HG03097 (cell line): Measurements from ENCODE around the gene CORIN.

Experiments used
- ATAC-seq: cut with Tn5 transposase; IDR thresholded peaks from one replicate; pipeline ENCODE4 v1.9.1; 2021; ENCODE audit not compliant: unreplicated experiment, low FRiP score

Gene CORIN, protein sequence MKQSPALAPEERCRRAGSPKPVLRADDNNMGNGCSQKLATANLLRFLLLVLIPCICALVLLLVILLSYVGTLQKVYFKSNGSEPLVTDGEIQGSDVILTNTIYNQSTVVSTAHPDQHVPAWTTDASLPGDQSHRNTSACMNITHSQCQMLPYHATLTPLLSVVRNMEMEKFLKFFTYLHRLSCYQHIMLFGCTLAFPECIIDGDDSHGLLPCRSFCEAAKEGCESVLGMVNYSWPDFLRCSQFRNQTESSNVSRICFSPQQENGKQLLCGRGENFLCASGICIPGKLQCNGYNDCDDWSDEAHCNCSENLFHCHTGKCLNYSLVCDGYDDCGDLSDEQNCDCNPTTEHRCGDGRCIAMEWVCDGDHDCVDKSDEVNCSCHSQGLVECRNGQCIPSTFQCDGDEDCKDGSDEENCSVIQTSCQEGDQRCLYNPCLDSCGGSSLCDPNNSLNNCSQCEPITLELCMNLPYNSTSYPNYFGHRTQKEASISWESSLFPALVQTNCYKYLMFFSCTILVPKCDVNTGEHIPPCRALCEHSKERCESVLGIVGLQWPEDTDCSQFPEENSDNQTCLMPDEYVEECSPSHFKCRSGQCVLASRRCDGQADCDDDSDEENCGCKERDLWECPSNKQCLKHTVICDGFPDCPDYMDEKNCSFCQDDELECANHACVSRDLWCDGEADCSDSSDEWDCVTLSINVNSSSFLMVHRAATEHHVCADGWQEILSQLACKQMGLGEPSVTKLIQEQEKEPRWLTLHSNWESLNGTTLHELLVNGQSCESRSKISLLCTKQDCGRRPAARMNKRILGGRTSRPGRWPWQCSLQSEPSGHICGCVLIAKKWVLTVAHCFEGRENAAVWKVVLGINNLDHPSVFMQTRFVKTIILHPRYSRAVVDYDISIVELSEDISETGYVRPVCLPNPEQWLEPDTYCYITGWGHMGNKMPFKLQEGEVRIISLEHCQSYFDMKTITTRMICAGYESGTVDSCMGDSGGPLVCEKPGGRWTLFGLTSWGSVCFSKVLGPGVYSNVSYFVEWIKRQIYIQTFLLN

GRCh38 chr4:47837908-47838294, at the start of gene CORIN:
Gene CORIN, minus strand, starts transcription at chr4:47838067. Its CDS starts 118 bp downstream, at chr4:47837949.
- ATAC-seq = no peak

GRCh38 chr4:47882228-47882627, 44.4 kb upstream of the CORIN start:
- ATAC-seq = no peak

GRCh38 chr4:47879458-47879857, 41.6 kb upstream of the CORIN start:
- ATAC-seq = no peak

- ATAC-seq = no peak
These were observed 39.1 kb upstream of the CORIN start for GRCh38 chr4:47876784-47877546.

DNA sequence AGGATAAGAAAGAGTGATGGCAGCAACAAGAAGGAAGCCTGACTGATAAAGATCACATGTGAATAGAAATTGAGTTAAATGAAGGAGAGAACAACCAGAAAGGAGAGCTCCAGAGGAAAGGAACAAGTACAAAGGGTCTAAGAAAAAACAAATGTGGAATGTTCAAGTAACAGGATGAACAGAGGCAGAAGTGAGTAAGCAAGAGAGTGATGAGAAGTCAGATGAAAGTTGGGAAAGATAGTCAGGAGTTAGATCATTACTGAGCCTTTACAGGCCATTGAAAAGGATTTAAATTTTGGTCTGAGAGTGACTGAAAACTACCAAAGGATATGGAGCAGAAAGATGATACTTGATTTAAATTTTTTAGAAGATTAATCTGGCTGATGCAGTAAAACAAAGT, 38.4 kb upstream of the CORIN start:
- no peak for ATAC-seq

DNA sequence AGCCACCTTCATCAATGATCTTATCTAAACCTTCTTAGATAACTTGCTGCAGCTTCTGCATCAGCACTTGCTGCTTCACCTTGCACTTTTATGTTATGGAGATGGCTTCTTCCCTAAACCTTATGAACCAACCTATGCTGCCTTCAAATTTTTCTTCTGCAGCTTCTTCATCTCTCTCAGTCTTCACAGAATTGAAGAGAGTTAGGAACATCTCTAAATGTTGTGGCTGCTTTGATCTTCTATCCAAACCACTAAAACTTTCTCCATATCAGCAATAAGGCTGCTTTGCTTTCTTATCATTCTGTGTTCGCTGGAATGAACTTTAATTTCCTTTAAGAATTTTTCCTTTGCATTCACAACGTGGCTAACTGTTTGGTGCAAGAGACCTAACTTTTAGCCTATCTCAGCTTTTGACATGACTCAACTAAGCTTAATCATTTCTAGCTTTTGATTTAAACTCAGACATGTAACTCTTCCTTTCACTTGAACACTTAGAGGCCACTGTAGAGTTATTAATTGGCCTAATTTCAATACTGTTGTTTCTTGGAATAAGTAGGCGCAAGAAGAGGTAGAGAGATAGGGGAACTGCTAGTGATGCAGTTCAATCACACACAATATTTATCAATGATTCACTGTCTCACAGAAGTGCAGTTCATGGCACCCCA, 36.1 kb upstream of the CORIN start:
- no peak for ATAC-seq

DNA sequence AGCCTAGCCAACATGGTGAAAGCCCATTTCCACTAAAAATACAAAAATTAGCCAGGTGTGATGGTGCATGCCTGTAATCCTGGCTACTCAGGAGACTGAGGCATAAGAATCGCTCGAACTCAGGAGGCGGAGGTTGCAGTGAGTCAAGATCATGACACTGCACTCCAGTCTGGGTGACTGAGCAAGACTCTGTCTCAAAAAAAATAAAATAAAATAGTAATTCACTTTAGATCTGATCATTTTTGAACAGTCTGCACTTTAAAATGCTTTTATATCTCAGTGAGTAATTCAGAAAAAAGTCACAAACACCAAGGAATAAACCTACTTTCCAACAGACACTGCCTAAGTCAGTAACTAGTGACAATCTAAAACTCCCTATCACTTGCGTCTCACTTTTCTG, 25.6 kb upstream of the CORIN start:
- ATAC-seq = no peak

- ATAC-seq = no peak
These were observed 24.4 kb upstream of the CORIN start for GRCh38 chr4:47862297-47862696.

- no peak for ATAC-seq
These were observed 22.4 kb upstream of the CORIN start for GRCh38 chr4:47860305-47860704.

DNA sequence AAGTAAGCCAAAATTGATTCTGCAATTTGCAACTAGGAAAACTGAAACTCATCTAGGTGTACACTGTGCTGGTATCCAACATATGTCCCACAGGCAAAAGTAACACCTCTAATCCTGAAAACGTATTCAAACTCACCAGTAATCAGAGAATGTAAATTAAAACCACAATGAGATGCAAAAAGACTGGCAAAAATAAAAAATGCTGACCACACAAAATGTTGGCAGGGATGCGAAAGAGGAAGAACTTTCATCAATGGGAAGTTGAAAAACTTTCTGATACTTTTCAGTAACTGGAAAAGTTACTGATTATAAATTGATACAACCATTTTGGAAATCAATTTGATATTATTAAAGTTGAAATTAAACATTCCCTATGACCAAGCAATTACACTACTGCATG, 20.1 kb upstream of the CORIN start:
- ATAC-seq = no peak

DNA sequence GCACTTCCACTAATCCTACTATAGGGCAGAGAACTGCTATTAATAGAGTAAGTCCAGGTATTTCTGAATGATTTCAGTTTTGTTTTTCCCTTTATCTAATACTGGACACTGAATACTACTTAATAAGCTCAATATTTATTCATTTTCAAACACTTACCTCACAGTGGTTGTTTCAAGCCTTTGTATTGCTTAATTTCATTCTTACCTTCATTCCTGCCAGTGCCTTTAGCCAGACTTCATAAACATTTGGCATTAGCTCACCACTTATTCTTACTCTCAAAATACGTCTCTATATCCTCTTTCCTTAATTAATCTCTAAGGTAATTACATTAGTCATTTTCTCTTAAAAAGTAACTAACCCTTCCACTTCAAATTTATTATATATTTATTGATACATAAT, 18.8 kb upstream of the CORIN start:
- ATAC-seq = no peak

GRCh38 chr4:47855350-47855749, 17.5 kb upstream of the CORIN start:
- ATAC-seq = no peak

- no peak for ATAC-seq
These were observed 14.3 kb upstream of the CORIN start for GRCh38 chr4:47852136-47852535.

- no peak for ATAC-seq
These were observed 11.6 kb upstream of the CORIN start for GRCh38 chr4:47849466-47849865.

- no peak for ATAC-seq
These were observed 10.2 kb upstream of the CORIN start for GRCh38 chr4:47848041-47848440.

GRCh38 chr4:47842985-47843384, 5.1 kb upstream of the CORIN start:
- ATAC-seq = no peak

DNA sequence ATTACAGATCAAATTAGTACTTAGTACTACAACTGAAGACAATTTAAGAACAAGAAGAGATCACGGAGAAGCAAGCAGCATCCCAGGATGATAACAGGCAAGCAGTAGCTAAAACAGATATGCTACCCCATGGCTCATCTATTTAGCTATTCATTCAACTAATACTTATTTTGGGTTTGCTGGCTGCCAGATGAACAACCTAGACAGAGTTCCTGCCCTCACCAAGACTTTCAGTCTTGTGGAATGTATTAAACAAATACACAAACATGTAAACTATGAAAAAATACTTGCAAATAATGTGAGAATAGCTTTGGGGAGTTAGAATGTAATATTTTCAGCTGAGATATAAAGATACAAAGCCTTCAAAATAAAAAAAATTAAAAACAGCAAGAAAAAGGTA, 2.4 kb upstream of the CORIN start:
- no peak for ATAC-seq

DNA sequence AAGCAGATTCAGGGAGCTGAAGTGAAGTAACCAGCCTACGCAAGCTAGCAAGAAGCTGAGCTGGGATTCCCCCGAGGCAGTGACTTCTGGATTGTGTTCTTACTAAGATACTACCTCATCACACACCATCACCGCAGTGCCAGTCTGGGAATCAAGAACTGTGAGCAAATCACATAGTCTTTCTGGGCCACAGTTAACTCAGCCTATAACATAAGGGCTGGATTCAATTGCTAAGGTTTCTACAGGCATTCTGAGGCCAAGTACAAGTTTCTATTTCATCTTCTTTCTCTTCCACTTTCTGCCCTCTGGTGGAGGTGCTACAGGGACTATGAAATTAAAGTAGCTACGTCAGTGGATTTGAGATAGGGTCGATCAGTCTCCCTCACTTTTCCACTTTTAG, 1.4 kb upstream of the CORIN start:
- ATAC-seq = peak; percentile 30

DNA sequence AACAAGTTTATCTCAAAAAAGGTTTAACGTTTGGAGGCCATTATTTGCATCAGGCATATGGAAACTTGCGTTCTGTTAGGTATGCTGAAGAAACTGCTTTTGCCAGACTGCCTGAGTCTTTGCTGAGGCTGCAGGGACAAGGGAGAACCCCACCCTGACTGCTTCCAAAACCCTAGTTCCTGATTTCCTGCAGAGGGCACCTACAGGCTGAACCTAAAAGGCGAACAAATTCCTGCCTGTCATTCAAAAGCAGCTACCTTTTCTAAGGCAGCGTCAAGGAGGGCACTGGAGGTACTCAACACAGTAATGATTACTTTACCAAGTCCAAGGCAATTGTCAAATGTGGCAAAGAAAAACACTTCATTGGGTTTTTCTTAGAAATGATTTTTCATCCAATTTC, 578 bp upstream of the CORIN start:
- no peak for ATAC-seq
